ENCODE data around the gene LAMC1. TPM values are rescaled to one million over a fixed set of nuclear protein-coding genes. Genes with fewer than 3 reads are reported as not detected.

LAMC1 gene
- total RNA-seq, 1 donor from 2014 or later: 164 TPM

DNA sequence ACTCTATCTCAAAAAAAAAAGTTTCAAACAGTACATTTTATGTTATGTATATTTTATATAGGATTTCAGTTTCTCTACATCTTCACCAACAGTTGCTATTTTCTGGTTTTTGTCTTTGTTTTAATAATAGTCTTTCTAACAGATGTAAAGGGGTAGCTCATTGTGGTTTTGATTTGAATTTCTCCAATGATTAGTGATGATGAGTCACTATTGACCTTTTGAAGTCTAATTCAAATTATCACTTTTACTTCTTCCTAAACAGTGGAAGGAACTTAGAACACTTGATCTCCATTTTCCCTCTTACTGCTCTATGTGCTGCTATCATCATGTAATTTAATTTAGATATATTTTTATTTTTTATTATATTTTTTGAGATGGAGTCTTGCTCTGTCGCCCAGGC, 38.6 kb upstream of the LAMC1 start:
- H3K4me3 Mint-ChIP-seq: no peak overlapping the region
- no peaks in the 10 kb centered on the region for H3K27me3 Mint-ChIP-seq (ENCODE audit: low read depth)
- no peaks in the 10 kb centered on the region for H3K4me1 Mint-ChIP-seq
- peaks cover 12% of the 10 kb centered on the region for H3K9me3 Mint-ChIP-seq
- no peak overlapping the region for H3K27ac Mint-ChIP-seq
- DNase-seq (ENCODE audit: low spot score in 2 of 2, unreplicated experiment in 2 of 2): no peak
- no peaks in the 10 kb centered on the region for H3K36me3 Mint-ChIP-seq
- TF ChIP-seq, protein P1, sequence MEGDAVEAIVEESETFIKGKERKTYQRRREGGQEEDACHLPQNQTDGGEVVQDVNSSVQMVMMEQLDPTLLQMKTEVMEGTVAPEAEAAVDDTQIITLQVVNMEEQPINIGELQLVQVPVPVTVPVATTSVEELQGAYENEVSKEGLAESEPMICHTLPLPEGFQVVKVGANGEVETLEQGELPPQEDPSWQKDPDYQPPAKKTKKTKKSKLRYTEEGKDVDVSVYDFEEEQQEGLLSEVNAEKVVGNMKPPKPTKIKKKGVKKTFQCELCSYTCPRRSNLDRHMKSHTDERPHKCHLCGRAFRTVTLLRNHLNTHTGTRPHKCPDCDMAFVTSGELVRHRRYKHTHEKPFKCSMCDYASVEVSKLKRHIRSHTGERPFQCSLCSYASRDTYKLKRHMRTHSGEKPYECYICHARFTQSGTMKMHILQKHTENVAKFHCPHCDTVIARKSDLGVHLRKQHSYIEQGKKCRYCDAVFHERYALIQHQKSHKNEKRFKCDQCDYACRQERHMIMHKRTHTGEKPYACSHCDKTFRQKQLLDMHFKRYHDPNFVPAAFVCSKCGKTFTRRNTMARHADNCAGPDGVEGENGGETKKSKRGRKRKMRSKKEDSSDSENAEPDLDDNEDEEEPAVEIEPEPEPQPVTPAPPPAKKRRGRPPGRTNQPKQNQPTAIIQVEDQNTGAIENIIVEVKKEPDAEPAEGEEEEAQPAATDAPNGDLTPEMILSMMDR (IDR thresholded peaks at IDR 0.05; ENCODE audit: unreplicated experiment): no peak

GRCh38 chr1:182985876-182986275, 37.3 kb upstream of the LAMC1 start:
- TF ChIP-seq, protein P1 (IDR thresholded peaks at IDR 0.05; ENCODE audit: unreplicated experiment): no peak
- Mint-ChIP-seq H3K27me3 (ENCODE audit: low read depth) (no peaks in the 10 kb centered on the region), H3K27ac (no peak overlapping the region), H3K4me1 (no peaks in the 10 kb centered on the region), H3K9me3 (peaks cover 12% of the 10 kb centered on the region), H3K36me3 (no peaks in the 10 kb centered on the region), H3K4me3 (no peak overlapping the region)
- DNase-seq (ENCODE audit: low spot score in 2 of 2, unreplicated experiment in 2 of 2): no peak

- no peak overlapping the region for H3K4me3 Mint-ChIP-seq
- DNase-seq (ENCODE audit: low spot score in 2 of 2, unreplicated experiment in 2 of 2): no peak
These were observed 32.6 kb upstream of the LAMC1 start for GRCh38 chr1:182990413-182991144.

DNA sequence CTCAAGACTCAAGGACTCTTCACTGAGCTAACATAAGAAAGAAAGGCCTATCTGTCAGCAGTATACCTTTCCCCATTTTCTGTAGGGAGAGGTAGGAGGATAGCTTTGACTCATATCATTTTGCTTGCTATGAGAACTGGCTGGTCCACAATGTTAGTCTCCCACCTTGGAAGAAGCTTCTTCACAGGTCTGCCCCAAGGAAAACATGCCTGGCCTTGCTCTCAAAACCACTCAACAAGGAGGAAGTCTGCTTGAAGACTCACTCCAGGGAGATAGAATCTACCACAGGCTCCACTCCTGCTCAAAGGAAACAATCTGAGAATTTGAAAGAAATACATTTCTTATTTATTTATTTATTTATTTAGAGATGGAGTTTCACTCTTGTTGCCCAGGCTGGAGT, 29.5 kb upstream of the LAMC1 start:
- TF ChIP-seq, protein P1 (IDR thresholded peaks at IDR 0.05; ENCODE audit: unreplicated experiment): no peak
- no peaks in the 10 kb centered on the region for H3K9me3 Mint-ChIP-seq
- H3K27ac Mint-ChIP-seq: no peak overlapping the region
- H3K36me3 Mint-ChIP-seq: no peaks in the 10 kb centered on the region
- H3K4me3 Mint-ChIP-seq: no peak overlapping the region
- H3K27me3 Mint-ChIP-seq (ENCODE audit: low read depth): no peaks in the 10 kb centered on the region
- no peak for DNase-seq (ENCODE audit: low spot score in 2 of 2, unreplicated experiment in 2 of 2)
- H3K4me1 Mint-ChIP-seq: no peaks in the 10 kb centered on the region

More at GRCh38 chr1:182990413-182991144, 32.6 kb upstream of the LAMC1 start:
- H3K4me1 Mint-ChIP-seq: no peaks in the 10 kb centered on the region
- H3K36me3 Mint-ChIP-seq: no peaks in the 10 kb centered on the region
- H3K27me3 Mint-ChIP-seq (ENCODE audit: low read depth): no peaks in the 10 kb centered on the region
- H3K27ac Mint-ChIP-seq: no peak overlapping the region
- TF ChIP-seq, protein P1 (IDR thresholded peaks at IDR 0.05; ENCODE audit: unreplicated experiment): no peak
- peaks cover 5% of the 10 kb centered on the region for H3K9me3 Mint-ChIP-seq

- H3K9me3 Mint-ChIP-seq: no peaks in the 10 kb centered on the region
- TF ChIP-seq, protein P1 (IDR thresholded peaks at IDR 0.05; ENCODE audit: unreplicated experiment): no peak
- H3K27me3 Mint-ChIP-seq (ENCODE audit: low read depth): no peaks in the 10 kb centered on the region
- no peak overlapping the region for H3K27ac Mint-ChIP-seq
- H3K4me3 Mint-ChIP-seq: no peak overlapping the region
- DNase-seq (ENCODE audit: low spot score in 2 of 2, unreplicated experiment in 2 of 2): no peak
- no peaks in the 10 kb centered on the region for H3K36me3 Mint-ChIP-seq
- H3K4me1 Mint-ChIP-seq: no peaks in the 10 kb centered on the region
These were observed 27.3 kb upstream of the LAMC1 start for GRCh38 chr1:182995894-182996293.
